ENCODE results near the gene CAMSAP2. TPM values are rescaled to one million over a fixed set of nuclear protein-coding genes. Genes with fewer than 3 reads are reported as not detected.
A peak's percentile ranks its signal among the peaks of the same experiment; 100 is the strongest.

Gene CAMSAP2
- total RNA-seq, 1 donor from 2014 or later: 10.6 TPM

DNA sequence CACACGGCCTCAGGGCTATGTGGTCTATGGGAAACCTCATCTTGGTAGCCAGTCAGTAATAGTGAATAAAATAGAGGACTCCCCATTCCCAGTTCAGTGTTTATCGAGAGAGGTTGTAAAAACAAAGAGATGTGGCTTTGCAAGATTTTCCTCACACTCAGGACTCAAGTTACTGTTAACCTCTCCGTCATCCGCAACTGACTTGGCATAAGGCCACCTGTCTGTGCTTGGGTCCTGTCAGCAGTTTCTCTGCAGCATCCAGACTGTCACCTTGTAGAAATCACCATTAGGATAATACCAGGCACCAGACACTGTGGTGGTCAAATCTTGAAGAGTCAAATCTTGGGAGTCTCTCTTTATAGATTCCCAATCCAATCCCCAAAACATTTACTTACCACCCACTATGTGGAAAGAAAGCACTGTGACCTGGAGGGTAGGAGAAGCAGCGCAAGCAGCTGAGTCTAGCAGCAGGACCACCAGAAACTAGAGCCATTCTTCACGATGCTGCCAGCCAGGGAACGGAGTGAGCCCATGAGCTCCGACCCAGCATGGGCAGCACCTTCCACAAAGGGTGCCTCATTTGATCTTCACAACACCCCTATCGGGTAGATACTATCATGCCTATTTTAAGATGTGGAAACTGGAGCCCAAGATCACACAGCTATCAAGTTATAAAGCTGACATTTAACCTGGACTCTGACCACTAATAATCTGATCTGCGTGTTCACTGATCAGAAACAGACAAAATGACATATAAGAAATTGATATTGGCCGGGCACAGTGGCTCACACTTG is 128.5 kb downstream of the CAMSAP2 start:
- no peak for DNase-seq (ENCODE audit: low read depth)
- no peak overlapping the region for H3K4me3 ChIP-seq (ENCODE audit: low read depth, low read length)
- TF ChIP-seq, protein P1, sequence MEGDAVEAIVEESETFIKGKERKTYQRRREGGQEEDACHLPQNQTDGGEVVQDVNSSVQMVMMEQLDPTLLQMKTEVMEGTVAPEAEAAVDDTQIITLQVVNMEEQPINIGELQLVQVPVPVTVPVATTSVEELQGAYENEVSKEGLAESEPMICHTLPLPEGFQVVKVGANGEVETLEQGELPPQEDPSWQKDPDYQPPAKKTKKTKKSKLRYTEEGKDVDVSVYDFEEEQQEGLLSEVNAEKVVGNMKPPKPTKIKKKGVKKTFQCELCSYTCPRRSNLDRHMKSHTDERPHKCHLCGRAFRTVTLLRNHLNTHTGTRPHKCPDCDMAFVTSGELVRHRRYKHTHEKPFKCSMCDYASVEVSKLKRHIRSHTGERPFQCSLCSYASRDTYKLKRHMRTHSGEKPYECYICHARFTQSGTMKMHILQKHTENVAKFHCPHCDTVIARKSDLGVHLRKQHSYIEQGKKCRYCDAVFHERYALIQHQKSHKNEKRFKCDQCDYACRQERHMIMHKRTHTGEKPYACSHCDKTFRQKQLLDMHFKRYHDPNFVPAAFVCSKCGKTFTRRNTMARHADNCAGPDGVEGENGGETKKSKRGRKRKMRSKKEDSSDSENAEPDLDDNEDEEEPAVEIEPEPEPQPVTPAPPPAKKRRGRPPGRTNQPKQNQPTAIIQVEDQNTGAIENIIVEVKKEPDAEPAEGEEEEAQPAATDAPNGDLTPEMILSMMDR (conservative IDR thresholded peaks at IDR 0.05; ENCODE audit: low read depth, low read length): no peak

DNA sequence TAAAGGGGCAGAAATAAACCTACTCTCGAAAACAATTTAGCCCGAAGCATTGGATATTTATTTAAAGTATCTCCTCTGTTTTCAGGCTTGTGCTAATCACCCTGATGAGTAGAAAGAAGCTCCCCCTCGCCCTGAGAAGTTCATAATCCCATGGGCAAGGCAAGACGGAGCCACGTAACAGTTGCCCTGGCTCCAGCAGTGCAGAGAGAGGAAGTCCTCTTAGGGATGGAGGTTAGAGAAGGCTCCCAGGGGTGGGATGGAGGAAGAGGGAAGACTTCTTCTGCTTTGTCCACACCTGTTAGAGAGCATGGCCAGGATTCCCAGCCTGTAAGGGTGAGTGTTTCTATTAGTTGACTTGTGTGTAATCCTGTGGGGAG is 130.7 kb downstream of the CAMSAP2 start:
- no peak for DNase-seq (ENCODE audit: low read depth)
- H3K4me3 ChIP-seq (ENCODE audit: low read depth, low read length): no peak overlapping the region
- TF ChIP-seq, protein P1 (conservative IDR thresholded peaks at IDR 0.05; ENCODE audit: low read depth, low read length): no peak

DNA sequence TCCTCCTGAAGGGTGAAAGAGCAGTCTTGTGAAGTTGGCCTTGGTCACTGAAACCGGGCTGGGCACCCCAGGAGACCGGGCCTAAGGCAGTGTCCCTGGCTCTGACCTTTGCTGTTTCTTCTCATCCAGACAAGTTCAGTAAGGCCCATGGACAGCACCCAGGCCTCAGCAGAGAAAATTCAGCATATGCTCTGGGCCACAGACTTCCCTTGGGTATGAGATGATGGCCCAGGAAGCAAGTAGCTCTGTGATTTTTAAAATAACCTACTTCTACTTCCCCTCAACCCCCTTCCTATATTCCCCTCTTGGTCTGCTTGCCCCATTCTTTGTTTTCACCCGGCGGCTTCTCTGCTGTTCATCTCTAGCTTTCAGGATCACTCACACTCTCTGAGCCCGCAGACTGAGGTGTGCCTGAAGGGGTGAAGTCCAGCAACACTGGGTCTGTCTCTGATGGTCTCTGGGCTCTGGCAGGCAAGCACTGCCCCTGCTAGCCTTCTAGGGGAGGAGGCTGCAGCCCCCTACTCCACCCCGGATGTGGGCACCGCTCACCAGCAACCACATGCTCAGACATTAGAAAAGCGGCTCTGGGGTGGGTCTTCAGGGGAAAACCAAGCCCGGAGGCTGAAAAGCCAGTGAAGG is 131.2 kb downstream of the CAMSAP2 start:
- DNase-seq (ENCODE audit: low read depth): no peak
- TF ChIP-seq, protein P1 (conservative IDR thresholded peaks at IDR 0.05; ENCODE audit: low read depth, low read length): no peak
- no peak overlapping the region for H3K4me3 ChIP-seq (ENCODE audit: low read depth, low read length)

DNA sequence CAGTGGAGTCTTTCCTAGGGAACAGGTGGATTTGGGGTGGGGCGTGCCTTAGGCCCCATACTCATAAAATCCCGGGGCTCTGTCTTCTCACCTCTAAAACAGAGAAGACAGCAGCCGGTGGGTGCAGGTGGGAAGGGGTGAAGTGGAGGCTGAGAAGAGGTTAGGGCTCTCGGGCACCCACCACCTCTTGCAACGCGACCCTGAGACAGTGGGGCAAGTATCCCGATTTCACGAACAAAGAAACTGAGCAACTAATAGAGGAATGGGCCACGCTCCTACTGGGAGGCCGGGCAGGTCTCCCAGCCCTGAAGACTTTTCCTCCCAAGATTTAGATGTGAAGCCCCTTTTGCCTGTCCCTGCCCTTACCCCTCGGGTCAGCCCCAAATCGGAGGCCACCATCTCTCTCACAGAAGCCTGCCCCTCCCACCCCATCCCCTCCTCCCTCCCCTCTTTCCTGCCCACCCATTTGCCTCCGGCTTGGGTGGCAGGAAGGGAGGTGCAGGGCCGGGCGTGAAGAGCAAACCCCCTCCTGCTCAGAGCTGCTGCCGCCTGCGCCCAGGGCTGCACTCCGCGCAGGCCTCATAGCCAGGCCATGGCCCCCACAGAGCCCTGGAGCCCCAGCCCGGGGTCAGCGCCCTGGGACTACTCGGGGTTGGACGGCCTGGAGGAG is 133.9 kb downstream of the CAMSAP2 start, which contains the start of gene GPR25:
Gene GPR25 (plus strand): TSS at position 536 of the 670 bp plus-strand sequence. CDS start 57 bp downstream, at position 593.
- DNase-seq (ENCODE audit: low read depth): no peak
- peak within 1 kb of the TSS; percentile 16 for H3K4me3 ChIP-seq (ENCODE audit: low read depth, low read length)
- TF ChIP-seq, protein P1 (conservative IDR thresholded peaks at IDR 0.05; ENCODE audit: low read depth, low read length): no peak

DNA sequence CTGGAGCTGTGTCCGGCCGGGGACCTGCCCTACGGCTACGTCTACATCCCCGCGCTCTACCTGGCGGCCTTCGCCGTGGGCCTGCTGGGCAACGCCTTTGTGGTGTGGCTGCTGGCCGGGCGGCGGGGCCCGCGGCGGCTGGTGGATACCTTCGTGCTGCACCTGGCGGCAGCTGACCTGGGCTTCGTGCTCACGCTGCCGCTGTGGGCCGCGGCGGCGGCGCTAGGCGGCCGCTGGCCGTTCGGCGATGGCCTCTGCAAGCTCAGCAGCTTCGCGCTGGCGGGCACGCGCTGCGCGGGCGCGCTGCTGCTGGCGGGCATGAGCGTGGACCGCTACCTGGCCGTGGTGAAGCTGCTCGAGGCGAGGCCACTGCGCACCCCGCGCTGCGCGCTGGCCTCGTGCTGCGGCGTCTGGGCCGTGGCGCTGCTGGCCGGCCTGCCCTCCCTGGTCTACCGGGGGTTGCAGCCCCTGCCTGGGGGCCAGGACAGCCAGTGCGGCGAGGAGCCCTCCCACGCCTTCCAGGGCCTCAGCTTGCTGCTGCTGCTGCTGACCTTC is 134.5 kb downstream of the CAMSAP2 start:
- TF ChIP-seq, protein P1 (conservative IDR thresholded peaks at IDR 0.05; ENCODE audit: low read depth, low read length): no peak
- peak overlapping the region; percentile 16 for H3K4me3 ChIP-seq (ENCODE audit: low read depth, low read length)
- no peak for DNase-seq (ENCODE audit: low read depth)

DNA sequence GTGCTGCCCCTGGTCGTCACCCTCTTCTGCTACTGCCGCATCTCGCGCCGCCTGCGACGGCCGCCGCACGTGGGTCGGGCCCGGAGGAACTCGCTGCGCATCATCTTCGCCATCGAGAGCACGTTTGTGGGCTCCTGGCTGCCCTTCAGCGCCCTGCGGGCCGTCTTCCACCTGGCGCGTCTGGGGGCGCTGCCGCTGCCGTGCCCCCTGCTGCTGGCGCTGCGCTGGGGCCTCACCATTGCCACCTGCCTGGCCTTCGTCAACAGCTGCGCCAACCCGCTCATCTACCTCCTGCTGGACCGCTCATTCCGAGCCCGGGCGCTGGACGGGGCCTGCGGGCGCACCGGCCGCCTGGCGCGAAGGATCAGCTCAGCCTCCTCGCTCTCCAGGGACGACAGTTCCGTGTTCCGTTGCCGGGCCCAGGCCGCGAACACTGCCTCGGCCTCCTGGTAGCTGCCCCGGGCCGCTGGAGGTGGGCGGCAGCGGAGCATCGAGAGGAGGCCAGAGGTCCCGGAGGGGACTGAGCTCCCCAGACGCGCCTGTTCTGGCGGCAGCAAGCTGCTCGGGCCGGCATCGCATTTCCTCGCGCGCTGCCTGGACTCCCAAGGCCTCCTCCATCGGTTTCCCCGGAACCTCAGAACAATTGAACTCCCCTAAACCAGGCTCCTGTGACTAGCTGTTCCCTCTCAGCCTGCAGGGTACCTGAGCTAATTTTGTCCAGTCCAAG is 135.1 kb downstream of the CAMSAP2 start:
- H3K4me3 ChIP-seq (ENCODE audit: low read depth, low read length): peak overlapping the region; percentile 16
- TF ChIP-seq, protein P1 (conservative IDR thresholded peaks at IDR 0.05; ENCODE audit: low read depth, low read length): no peak
- DNase-seq (ENCODE audit: low read depth): no peak
